Loucy (cell line): ENCODE measurements around the gene SETSIP.
"Not testable (repeated sequence)": the region's sequence is repeated elsewhere in the genome, so short reads cannot be mapped to it uniquely, and the experiment has no call there.

Experiments used
- CTCF ChIP-seq: fragments of 200-600 bp; sonication (generic); conservative IDR thresholded peaks from 2 replicates; pipeline ENCODE4 v1.5.1; 2014; ENCODE audit warnings: mild to moderate bottlenecking, antibody characterized with exemption, low read length
- EZH2phosphoT487 ChIP-seq: fragments of 200-600 bp; IDR thresholded peaks from 2 replicates; pipeline ENCODE4 v1.6.1; 2018; ENCODE audit warnings: antibody characterized with exemption, mild to moderate bottlenecking, moderate library complexity, borderline replicate concordance

- not testable (repeated sequence) for TF ChIP-seq CTCF, EZH2phosphoT487
These were observed 49.2 kb downstream of the SETSIP start for GRCh38 chr1:92026042-92026441.
